Chondrocyte (in vitro differentiated cells): ENCODE data around the gene ZMYM4. TPM values are rescaled to one million over a fixed set of nuclear protein-coding genes. Genes with fewer than 3 reads are reported as not detected.
"Not testable (repeated sequence)": the region's sequence is repeated elsewhere in the genome, so short reads cannot be mapped to it uniquely, and the experiment has no call there.

Experiments used
- DNase-seq: peaks from one replicate; pipeline ENCODE4 v3.0.0; 2021; ENCODE audit warnings: mixed read lengths, low spot score
- H3K27ac Mint-ChIP-seq: one replicate; pipeline ENCODE4 v1.8.0; 2021; ENCODE audit warnings: mild to moderate bottlenecking, moderate library complexity, mixed read lengths; ENCODE audit not compliant: unreplicated experiment
- H3K27me3 Mint-ChIP-seq: 2 replicates; pipeline ENCODE4 v1.8.0; 2021; ENCODE audit warnings: low read depth, mixed read lengths
- H3K36me3 Mint-ChIP-seq: 2 replicates; pipeline ENCODE4 v1.8.0; 2021; ENCODE audit warnings: low read depth, mixed read lengths
- H3K4me1 Mint-ChIP-seq: 2 replicates; pipeline ENCODE4 v1.8.0; 2021; ENCODE audit warnings: low read depth, mild to moderate bottlenecking, mixed read lengths
- H3K4me3 Mint-ChIP-seq: one replicate; pipeline ENCODE4 v1.8.0; 2021; ENCODE audit warnings: mild to moderate bottlenecking, moderate library complexity, mixed read lengths; ENCODE audit not compliant: unreplicated experiment
- H3K9me3 Mint-ChIP-seq: 2 replicates; pipeline ENCODE4 v1.8.0; 2021; ENCODE audit warnings: low read depth, mixed read lengths
- CTCF ChIP-seq: fragments of 200-600 bp; sonication (generic); IDR thresholded peaks from 2 replicates; pipeline ENCODE4 v1.5.0; 2021; ENCODE audit warnings: antibody characterized with exemption, mild to moderate bottlenecking, moderate library complexity
- total RNA-seq: library from RNA; stranded (reverse); gene quantifications from 3 replicates; pipeline ENCODE4 v1.2.1, GENCODE V29; 2021

The ZMYM4 gene
- total RNA-seq, 1 donor from 2014 or later: 51.0 TPM

DNA sequence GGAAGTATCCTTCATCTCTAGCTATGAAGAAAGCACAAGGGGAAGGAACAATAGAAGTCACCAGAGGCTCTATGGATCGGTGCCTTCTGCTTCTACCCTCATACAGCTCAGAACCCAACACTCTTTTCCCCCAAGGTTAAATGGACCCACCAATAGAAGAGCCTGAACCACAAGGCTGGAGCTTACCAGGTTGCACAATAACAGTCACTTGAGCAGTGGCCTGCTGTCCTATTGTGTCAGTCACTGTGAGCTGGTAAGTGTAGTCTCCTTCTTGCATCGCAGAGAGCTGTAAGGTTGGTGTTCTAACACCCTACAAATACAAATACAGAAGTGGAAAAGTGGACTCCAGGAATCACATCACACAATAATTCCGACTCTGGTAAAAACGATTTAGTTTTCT is 185.7 kb downstream of the ZMYM4 start:
- Mint-ChIP-seq H3K36me3 (peaks cover 13% of the 10 kb centered on the region), H3K27ac (no peak overlapping the region), H3K4me1 (peaks cover 24% of the 10 kb centered on the region)

GRCh38 chr1:35454616-35455015 is 186.1 kb downstream of the ZMYM4 start:
- no peak for DNase-seq
- peaks cover 24% of the 10 kb centered on the region for H3K4me1 Mint-ChIP-seq
- no peak overlapping the region for H3K4me3 Mint-ChIP-seq
- no peak overlapping the region for H3K27ac Mint-ChIP-seq
- TF ChIP-seq CTCF: peak; percentile 51
- peaks cover 10% of the 10 kb centered on the region for H3K36me3 Mint-ChIP-seq
- no peaks in the 10 kb centered on the region for H3K9me3 Mint-ChIP-seq
- no peaks in the 10 kb centered on the region for H3K27me3 Mint-ChIP-seq

More for the DNA sequence above, 185.7 kb downstream of the ZMYM4 start:
- TF ChIP-seq CTCF: no peak
- DNase-seq: no peak
- H3K27me3 Mint-ChIP-seq: no peaks in the 10 kb centered on the region
- no peak overlapping the region for H3K4me3 Mint-ChIP-seq
- H3K9me3 Mint-ChIP-seq: no peaks in the 10 kb centered on the region

GRCh38 chr1:35460796-35461195 is 192.3 kb downstream of the ZMYM4 start:
- Mint-ChIP-seq H3K4me3 (no peak overlapping the region), H3K27ac (no peak overlapping the region), H3K36me3 (peaks cover 43% of the 10 kb centered on the region), H3K27me3 (no peaks in the 10 kb centered on the region), H3K9me3 (peaks cover 5% of the 10 kb centered on the region), H3K4me1 (no peaks in the 10 kb centered on the region)
- no peak for DNase-seq
- no peak for TF ChIP-seq CTCF

GRCh38 chr1:35461966-35462651 is 193.6 kb downstream of the ZMYM4 start:
- no peak for TF ChIP-seq CTCF
- no peak for DNase-seq
- Mint-ChIP-seq H3K27ac (no peak overlapping the region), H3K4me3 (no peak overlapping the region), H3K4me1 (no peaks in the 10 kb centered on the region), H3K36me3 (peaks cover 48% of the 10 kb centered on the region), H3K27me3 (no peaks in the 10 kb centered on the region), H3K9me3 (peaks cover 5% of the 10 kb centered on the region)

GRCh38 chr1:35463232-35463631 is 194.7 kb downstream of the ZMYM4 start:
- peaks cover 49% of the 10 kb centered on the region for H3K36me3 Mint-ChIP-seq
- H3K4me3 Mint-ChIP-seq: no peak overlapping the region
- no peak for TF ChIP-seq CTCF
- no peak overlapping the region for H3K27ac Mint-ChIP-seq
- no peaks in the 10 kb centered on the region for H3K27me3 Mint-ChIP-seq
- no peak for DNase-seq
- peaks cover 5% of the 10 kb centered on the region for H3K9me3 Mint-ChIP-seq
- no peaks in the 10 kb centered on the region for H3K4me1 Mint-ChIP-seq

DNA sequence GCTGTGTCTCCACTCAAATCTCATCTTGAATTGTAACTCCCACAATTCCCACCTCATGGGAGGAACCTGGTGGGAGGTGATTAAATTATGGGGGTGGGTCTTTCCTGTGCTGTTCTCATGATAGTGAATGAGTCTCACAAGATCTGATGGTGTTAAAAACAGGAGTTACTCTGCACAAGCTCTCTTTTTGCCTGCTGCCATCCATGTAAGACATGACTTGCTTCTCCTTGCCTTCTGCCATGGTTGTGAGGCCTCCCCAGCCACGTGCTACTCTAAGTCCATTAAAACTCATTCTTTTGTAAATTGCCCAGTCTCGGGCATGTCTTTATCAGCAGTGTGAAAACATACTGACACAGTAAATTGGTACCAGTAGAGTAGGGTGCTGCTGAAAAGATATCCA is 195.2 kb downstream of the ZMYM4 start:
- not testable (repeated sequence) for H3K4me1 Mint-ChIP-seq, H3K27ac Mint-ChIP-seq, H3K4me3 Mint-ChIP-seq, H3K27me3 Mint-ChIP-seq, DNase-seq, H3K9me3 Mint-ChIP-seq
- peaks cover 53% of the 10 kb centered on the region for H3K36me3 Mint-ChIP-seq
